HT1080 (cell line): ENCODE data around the gene ABCA2. TPM values are rescaled to one million over a fixed set of nuclear protein-coding genes. Genes with fewer than 3 reads are reported as not detected.

Source experiments
- DNase-seq: peaks from one replicate; pipeline ENCODE4 v3.0.0-alpha.2; 2015; ENCODE audit warnings: low read depth
- total RNA-seq: library from RNA; depleted of rRNA; stranded (reverse); fragments of >200 nt; shearing (Covaris generic); gene quantifications from 2 replicates; pipeline ENCODE4 v1.2.3, GENCODE V29; 2014

Gene ABCA2
- total RNA-seq, 1 experiment from 2014 or later = 7.5 TPM

- DNase-seq = no peak
These were observed 59.5 kb downstream of the ABCA2 start for GRCh38 chr9:136968333-136969127.

DNA sequence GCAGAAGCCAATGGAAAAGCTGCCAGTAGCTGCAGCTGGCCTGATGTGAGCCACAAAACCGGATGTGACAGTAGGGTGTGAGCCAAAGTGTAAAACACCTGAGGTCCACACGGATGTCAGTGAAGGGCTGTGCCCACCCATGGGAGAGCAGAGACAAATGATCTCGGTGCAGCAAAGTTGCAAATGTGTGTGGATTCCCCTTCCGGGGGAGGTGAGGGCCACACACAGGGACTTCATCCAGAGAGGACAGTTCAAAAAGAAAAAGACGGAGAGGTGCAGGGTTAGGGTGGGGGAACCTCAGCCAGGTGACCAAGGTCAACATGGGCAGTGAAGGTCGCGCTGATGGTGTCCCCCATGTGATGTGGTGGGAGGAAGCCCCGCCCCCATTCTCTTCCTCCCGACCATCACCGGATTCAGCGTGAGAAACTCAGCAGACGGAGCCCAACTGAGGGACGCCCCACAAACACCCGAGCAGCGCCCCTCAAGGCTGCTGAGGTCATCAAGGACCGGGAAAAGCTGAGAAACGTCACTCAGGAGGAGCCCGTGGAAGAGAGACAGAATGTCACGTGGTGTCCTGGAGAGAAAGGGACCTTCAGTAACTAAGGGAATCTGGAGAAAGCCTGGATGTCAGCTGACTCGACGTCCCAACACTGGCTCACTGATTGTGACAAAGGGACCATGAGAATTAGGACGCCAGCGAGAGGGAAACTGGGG lies 62.1 kb downstream of the ABCA2 start:
- no peak for DNase-seq

DNA sequence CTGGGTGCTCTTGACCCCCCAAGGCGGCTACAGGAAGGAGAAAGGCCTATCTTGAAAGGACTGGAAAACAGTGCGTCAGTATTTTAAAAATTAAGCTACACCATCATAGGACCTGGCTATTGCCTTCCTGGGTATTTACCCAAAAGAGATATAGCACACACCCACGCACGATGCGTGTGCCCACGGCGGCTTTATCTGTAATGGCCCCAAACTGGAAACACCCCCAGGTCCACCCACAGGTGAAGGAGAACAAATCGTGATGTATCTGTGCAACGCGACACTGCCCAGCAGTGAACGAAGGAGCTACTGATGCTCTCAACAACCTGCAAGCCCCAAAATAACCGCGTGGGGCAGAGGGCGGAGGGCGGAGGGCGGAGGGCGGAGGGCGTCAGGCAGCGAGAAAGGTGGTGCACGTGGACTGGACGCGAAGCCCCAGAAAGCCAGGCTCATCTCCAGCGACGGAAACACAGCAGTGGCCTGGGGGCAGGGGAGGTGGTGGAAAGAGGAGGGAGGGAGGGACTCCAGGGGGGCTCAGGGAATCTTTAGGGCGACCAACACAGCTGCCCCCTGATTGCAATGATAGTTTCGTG lies 63.1 kb downstream of the ABCA2 start:
- no peak for DNase-seq

DNA sequence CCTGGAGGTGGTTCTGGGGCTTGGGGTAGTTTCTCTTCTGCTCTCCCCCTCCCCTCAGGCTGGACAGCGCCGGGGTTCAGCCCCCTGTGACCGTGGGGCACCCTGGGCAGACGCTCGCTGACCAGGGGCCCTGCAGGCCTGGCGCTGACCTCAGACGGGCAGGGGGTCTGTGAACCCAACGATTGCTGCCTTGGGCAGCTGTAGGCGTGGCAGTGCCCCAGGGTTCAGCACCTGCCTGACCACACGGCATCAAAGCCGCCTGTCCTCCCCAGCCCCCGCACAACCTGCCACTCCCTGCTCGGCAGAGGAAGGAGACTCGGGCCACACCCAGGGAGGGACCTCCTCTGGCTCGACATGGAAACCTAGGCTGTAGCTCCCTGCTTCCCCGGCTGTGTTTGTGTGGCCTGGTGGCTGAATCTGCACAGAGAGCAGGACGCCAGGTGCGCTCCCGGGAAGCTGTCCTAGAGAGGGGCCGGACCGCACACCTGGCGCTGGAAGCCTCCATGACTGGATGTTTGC lies 63.8 kb downstream of the ABCA2 start:
- DNase-seq = no peak

DNA sequence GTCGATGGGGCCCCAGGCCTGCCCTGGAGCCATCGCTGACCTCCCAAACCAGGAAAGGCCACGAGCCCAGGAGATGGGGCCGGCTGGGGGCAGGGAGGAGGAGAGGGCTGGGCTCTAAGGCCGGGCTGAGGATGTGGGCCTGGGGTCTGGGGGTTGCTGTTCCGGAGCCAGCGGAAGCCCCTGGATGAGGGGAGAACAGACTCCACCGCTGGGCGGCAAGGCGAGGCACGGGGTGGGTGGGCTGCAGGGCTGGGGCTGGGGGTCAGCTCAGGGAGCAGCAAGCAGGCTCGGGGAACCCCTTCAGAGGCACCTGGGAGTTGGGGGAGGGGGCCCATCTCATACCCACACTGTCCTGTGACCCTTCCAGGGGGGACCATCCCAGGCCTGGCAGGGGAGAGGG lies 64.3 kb downstream of the ABCA2 start:
- no peak for DNase-seq

GRCh38 chr9:136963341-136963740 lies 64.7 kb downstream of the ABCA2 start:
- no peak for DNase-seq

DNA sequence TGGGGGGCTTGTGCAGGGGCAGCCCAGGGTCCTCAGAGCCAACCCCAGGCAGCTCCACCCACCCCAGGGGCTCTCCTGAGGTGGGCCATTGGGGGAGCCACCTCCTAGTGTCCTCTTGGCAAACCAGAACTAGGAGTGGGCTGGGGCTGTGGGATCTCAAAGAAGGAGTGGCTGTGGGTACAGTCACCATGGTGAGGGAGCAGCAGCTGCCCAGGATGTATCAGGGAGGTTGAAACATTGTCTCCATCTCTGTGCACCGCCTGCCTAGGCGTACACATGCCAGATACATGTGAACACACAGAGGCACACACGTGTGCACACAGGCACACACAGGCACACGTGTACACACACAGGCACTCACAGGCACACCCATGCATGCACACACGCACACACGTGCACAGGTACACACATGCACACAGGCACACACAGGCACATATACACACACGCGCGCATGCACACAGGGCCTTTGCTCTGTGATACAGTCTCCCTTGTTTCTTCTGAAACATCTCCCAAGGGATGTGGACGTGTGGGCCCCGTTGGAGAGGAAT lies 65.3 kb downstream of the ABCA2 start:
- no peak for DNase-seq

- no peak for DNase-seq
These were observed 65.9 kb downstream of the ABCA2 start for GRCh38 chr9:136962163-136962562.

GRCh38 chr9:136961279-136962065 lies 66.6 kb downstream of the ABCA2 start:
- DNase-seq = no peak

GRCh38 chr9:136960938-136961275 lies 67.1 kb downstream of the ABCA2 start:
- DNase-seq = no peak

DNA sequence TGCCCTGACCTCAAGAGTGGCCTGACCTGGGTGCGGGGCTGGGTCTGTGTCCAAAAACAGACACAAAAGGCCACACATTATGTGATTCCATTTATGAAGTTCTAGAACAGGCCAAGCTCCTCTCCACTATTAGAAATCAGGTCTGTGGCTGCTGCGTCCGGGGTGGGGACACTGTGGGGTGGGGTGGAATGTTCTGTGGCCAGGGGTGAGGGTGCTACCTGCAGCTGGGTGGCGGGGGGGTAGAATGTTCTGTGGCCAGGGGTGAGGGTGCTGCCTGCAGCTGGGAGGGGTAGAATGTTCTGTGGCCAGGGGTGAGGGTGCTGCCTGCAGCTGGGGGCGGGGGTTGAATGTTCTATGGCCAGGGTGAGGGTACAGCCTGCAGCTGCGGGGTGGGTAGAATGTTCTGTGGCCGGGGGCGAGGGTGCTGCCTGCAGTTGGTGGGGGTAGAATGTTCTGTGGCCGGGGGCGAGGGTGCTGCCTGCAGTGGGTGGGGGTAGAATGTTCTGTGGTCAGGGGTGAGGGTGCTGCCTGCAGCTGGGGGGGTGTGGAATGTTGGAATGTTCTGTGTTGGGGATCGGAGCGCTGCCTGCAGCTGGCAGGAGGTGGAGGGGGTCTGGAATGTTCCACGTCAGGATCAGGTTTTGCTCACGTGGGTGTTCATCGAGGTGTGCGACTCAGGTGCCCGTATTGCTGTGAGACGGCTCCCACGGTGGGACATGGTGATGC lies 67.7 kb downstream of the ABCA2 start:
- DNase-seq = no peak

GRCh38 chr9:136958898-136959850 lies 68.9 kb downstream of the ABCA2 start:
- DNase-seq = no peak

DNA sequence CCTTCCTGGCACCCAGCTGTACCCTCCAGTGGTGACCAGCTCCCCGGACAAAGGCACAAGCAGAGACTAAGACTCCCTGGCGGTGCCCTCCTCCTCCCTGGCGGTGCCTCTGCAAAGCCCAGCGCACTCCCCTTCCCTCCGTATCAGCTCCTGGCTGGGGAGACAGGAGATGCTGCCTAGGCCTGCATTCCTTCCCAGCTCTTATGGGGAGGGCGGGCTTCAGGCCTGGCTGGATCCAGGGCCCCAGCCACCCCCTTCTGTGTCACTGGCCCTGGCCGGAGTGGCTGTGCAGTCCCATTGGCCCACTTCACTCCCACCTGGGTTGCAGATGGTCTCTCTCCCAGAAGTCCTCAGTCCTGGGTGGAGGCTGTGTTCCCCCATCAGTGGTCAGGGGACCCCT lies 69.6 kb downstream of the ABCA2 start:
- no peak for DNase-seq

DNA sequence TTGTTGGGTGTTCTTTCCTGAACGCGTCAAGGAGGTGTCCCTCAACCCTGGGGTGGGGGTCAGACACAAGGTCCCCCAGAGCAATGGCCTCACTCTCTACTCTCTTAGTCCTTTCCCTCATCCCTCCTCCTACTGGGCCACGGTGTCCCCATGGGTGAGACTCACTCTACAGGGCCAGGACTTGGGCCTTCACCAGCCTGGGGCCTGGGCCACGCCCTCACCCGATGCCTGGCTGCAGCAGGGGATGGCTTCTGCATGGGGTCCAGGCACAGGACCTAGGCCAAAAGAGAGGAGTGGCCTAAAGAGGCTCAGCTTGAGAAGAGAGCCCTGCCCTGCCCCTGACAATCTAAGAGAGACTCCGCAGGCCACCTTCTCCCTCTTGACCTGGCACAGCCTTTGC lies 70.1 kb downstream of the ABCA2 start:
- no peak for DNase-seq

DNA sequence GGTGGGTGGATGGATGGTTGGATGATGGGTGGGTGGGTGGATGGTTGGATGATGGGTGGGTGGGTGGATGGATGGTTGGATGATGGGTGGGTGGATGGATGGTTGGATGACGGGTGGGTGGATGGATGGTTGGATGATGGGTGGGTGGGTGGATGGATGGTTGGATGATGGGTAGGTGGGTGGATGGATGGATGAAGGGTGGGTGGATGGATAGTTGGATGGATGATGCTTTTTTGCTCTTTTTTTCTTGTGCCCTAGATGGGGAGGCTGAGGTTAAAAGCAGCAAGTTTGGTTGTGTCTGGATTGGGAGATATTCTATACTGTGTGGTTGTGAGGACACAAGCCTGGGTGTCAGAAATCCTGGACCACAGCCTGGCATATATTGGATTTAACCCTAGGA lies 70.6 kb downstream of the ABCA2 start:
- no peak for DNase-seq
